Measurements from ENCODE around the gene KRTAP9-4.
"Not testable (repeated sequence)": the region's sequence is repeated elsewhere in the genome, so short reads cannot be mapped to it uniquely, and the experiment has no call there.

KRTAP9-4 gene

GRCh38 chr17:41249637-41250240 lies at the start of gene KRTAP9-4:
Gene KRTAP9-4 (plus strand): TSS chr17:41249687. CDS start chr17:41249721, 34 bp downstream.
- DNase-seq = not testable (repeated sequence)

GRCh38 chr17:41211845-41212466 lies 37.5 kb upstream of the KRTAP9-4 start:
- DNase-seq = no peak

GRCh38 chr17:41212524-41213169 lies 36.8 kb upstream of the KRTAP9-4 start:
- no peak for DNase-seq

- no peak for DNase-seq
These were observed 33.8 kb upstream of the KRTAP9-4 start for GRCh38 chr17:41215681-41216080.

- DNase-seq = no peak
These were observed 25.7 kb upstream of the KRTAP9-4 start for GRCh38 chr17:41223821-41224220.

GRCh38 chr17:41226051-41226450 lies 23.4 kb upstream of the KRTAP9-4 start:
- no peak for DNase-seq

- not testable (repeated sequence) for DNase-seq
These were observed 22.8 kb upstream of the KRTAP9-4 start, which contains the start of gene KRTAP9-2 for GRCh38 chr17:41226598-41227095. Gene KRTAP9-2 (plus strand): TSS chr17:41226648. CDS start chr17:41226655, 7 bp downstream.

- DNase-seq = no peak
These were observed 19.4 kb upstream of the KRTAP9-4 start for GRCh38 chr17:41230094-41230493.

GRCh38 chr17:41231731-41232130 lies 17.8 kb upstream of the KRTAP9-4 start:
- DNase-seq = no peak

- not testable (repeated sequence) for DNase-seq
These were observed 16.9 kb upstream of the KRTAP9-4 start, which contains the start of gene KRTAP9-3 for GRCh38 chr17:41232399-41233105. Gene KRTAP9-3 (plus strand): TSS chr17:41232449. CDS start chr17:41232502, 53 bp downstream.

GRCh38 chr17:41237116-41237515 lies 12.4 kb upstream of the KRTAP9-4 start:
- DNase-seq = not testable (repeated sequence)

- DNase-seq = not testable (repeated sequence)
These were observed 11.5 kb upstream of the KRTAP9-4 start, which contains the start of gene KRTAP9-8 for GRCh38 chr17:41237949-41238437. Gene KRTAP9-8 (plus strand): TSS chr17:41237999. CDS start chr17:41238052, 53 bp downstream.

- DNase-seq = not testable (repeated sequence)
These were observed 2.3 kb upstream of the KRTAP9-4 start for GRCh38 chr17:41246995-41247787.

- DNase-seq = no peak
These were observed 1.8 kb downstream of the KRTAP9-4 start for GRCh38 chr17:41251261-41251660.

- DNase-seq = no peak
These were observed 5.4 kb downstream of the KRTAP9-4 start for GRCh38 chr17:41254861-41255260.

GRCh38 chr17:41255381-41256290 lies 6.1 kb downstream of the KRTAP9-4 start, which contains the start of gene KRTAP9-9:
Gene KRTAP9-9 (plus strand): TSS chr17:41255384.
- DNase-seq = not testable (repeated sequence)

GRCh38 chr17:41256291-41256685 lies 6.8 kb downstream of the KRTAP9-4 start:
- DNase-seq = no peak

- no peak for DNase-seq
These were observed 8.9 kb downstream of the KRTAP9-4 start for GRCh38 chr17:41258406-41258805.

- DNase-seq = no peak
These were observed 13.7 kb downstream of the KRTAP9-4 start for GRCh38 chr17:41263212-41263611.

- DNase-seq = no peak
These were observed 15.1 kb downstream of the KRTAP9-4 start for GRCh38 chr17:41264599-41264998.

GRCh38 chr17:41265078-41265477 lies 15.6 kb downstream of the KRTAP9-4 start, which contains the start of gene KRTAP9-6:
Gene KRTAP9-6 (plus strand): TSS chr17:41265378. CDS start chr17:41265378, 0 bp downstream.
- DNase-seq = no peak

Data from cerebellar nuclear complex (tissue), 1 donor.